K562 (cell line): Measurements from ENCODE around the gene LOXL3. TPM values are rescaled to one million over a fixed set of nuclear protein-coding genes. Genes with fewer than 3 reads are reported as not detected.

Source experiments
- ARID4B ChIP-seq: sonication (generic); formaldehyde crosslinking; IDR thresholded peaks from 2 replicates; pipeline ENCODE4 v1.8.0; 2022; ENCODE audit warnings: mild to moderate bottlenecking, missing genetic modification reagents
- ATF4 ChIP-seq: fragments of 450-650 bp; formaldehyde crosslinking; IDR thresholded peaks from 2 replicates; pipeline ENCODE4 v1.4.0; 2022; ENCODE audit warnings: mild to moderate bottlenecking, moderate library complexity
- CHD4 ChIP-seq: fragments of 200-600 bp; sonication (generic); IDR thresholded peaks from 3 replicates; pipeline ENCODE4 v1.6.1; 2012; ENCODE audit warnings: low read depth, mild to moderate bottlenecking, mixed read lengths, low read length, inconsistent platforms; ENCODE audit not compliant: insufficient read depth, insufficient replicate concordance, poor library complexity, severe bottlenecking
- E2F5 ChIP-seq: sonication (generic); formaldehyde crosslinking; IDR thresholded peaks from 2 replicates; pipeline ENCODE4 v1.8.0; 2022; ENCODE audit warnings: mild to moderate bottlenecking, missing genetic modification reagents
- EP400 ChIP-seq: fragments of 450-650 bp; IDR thresholded peaks from 2 replicates; pipeline ENCODE4 v1.6.1; 2017; ENCODE audit warnings: antibody characterized with exemption, mild to moderate bottlenecking, moderate library complexity
- HDAC8 ChIP-seq: fragments of 450-650 bp; IDR thresholded peaks from 2 replicates; pipeline ENCODE4 v1.6.1; 2016; ENCODE audit warnings: mild to moderate bottlenecking, missing genetic modification characterization, moderate library complexity, missing compliant biosample characterization
- HES1 ChIP-seq: fragments of 450-650 bp; IDR thresholded peaks from 2 replicates; pipeline ENCODE4 v1.6.1; 2016; ENCODE audit warnings: low read depth, mild to moderate bottlenecking, moderate library complexity
- MAFG ChIP-seq: fragments of 450-650 bp; conservative IDR thresholded peaks from 2 replicates; pipeline ENCODE4 v1.6.1; 2016; ENCODE audit warnings: missing genetic modification characterization, missing compliant biosample characterization
- MITF ChIP-seq: IDR thresholded peaks from 2 replicates; pipeline ENCODE4 v1.6.1; 2014; ENCODE audit warnings: antibody characterized with exemption
- PHB2 ChIP-seq: fragments of 450-650 bp; IDR thresholded peaks from 2 replicates; pipeline ENCODE4 v1.6.1; 2017; ENCODE audit warnings: low read depth
- SREBF1 ChIP-seq: fragments of 150-350 bp; IDR thresholded peaks from 2 replicates; pipeline ENCODE4 v1.6.1; 2014; ENCODE audit warnings: antibody characterized with exemption, low read depth, low read length, borderline replicate concordance
- THAP7 ChIP-seq: fragments of 250-450 bp; sonication (Bioruptor Pico); IDR thresholded peaks from 2 replicates; pipeline ENCODE4 v1.5.0; 2021
- ZBTB5 ChIP-seq: fragments of 450-650 bp; IDR thresholded peaks from 2 replicates; pipeline ENCODE4 v1.6.1; 2017; ENCODE audit warnings: antibody characterized with exemption
- ZNF445 ChIP-seq: fragments of 250-450 bp; sonication (Bioruptor Pico); IDR thresholded peaks from 2 replicates; pipeline ENCODE4 v1.4.0; 2020; ENCODE audit warnings: low read depth, mild to moderate bottlenecking, moderate library complexity
- polyA plus RNA-seq, 8 experiments: library from polyadenylated mRNA; depleted of rRNA in 4 of 8; stranded (reverse) in 5 of 8; unstranded in 3 of 8; fragments of >200 nt; fragmentation: Nextera tagmentation in 2 of 8; fragmentation: Illumina TruSeq in 1 of 8; extraction: Ambion mirVana in 2 of 8; extraction: Trizol in 1 of 8; gene quantifications; 2 replicates each; pipeline versions ENCODE4 v1.2.1 to v1.2.3, GENCODE V29; 2011 to 2014; ENCODE audit warnings: inconsistent platforms in 1 of 8, missing spikeins in 1 of 8
- total RNA-seq, 7 experiments: library from RNA; depleted of rRNA in 6 of 7; stranded (reverse); fragments of >200 nt in 6 of 7; fragmentation: Illumina TruSeq in 2 of 7; extraction: Trizol in 2 of 7; gene quantifications; 2 replicates each; pipeline versions ENCODE4 v1.2.1 to v1.2.3, GENCODE V29; 2011 to 2021; ENCODE audit warnings: low replicate concordance in 1 of 7

Gene LOXL3
- total and polyA plus RNA-seq, 9 of the 15 experiments (the other 6 are each of a cell fraction or from before 2014, with no cell fraction given): 0.22 to 0.99 (median 0.31) TPM

- TF ChIP-seq THAP7: 0 out of 2 replicates have a peak, but pooled peaks have one; percentile 32
- TF ChIP-seq ARID4B (CRISPR knock-in tag): no peak
- TF ChIP-seq MAFG (tag): peak; percentile 99
- TF ChIP-seq PHB2: no peak
- TF ChIP-seq ZNF445: no peak
- no peak for TF ChIP-seq E2F5
- TF ChIP-seq CHD4: no peak
- no peak for TF ChIP-seq ZBTB5
- TF ChIP-seq MITF: no peak
- TF ChIP-seq EP400: peak; percentile 74; the same call in 1 of the 2 replicates
- no peak for TF ChIP-seq ATF4 (CRISPR knock-in tag)
- no peak for TF ChIP-seq SREBF1
- no peak for TF ChIP-seq HDAC8
- no peak for TF ChIP-seq HES1
Observed at GRCh38 chr2:74553892-74554819, at the start of gene LOXL3, which contains the start of gene DOK1 (continued).
